GM21576 (cell line): Measurements from ENCODE around the gene MT1E.
A peak's percentile ranks its signal among the peaks of the same experiment; 100 is the strongest.
"Not testable (repeated sequence)": the region's sequence is repeated elsewhere in the genome, so short reads cannot be mapped to it uniquely, and the experiment has no call there.

Experiments
- ATAC-seq: cut with Tn5 transposase; IDR thresholded peaks from one replicate; pipeline ENCODE4 v1.9.1; 2021; ENCODE audit warnings: mild to moderate bottlenecking, moderate library complexity; ENCODE audit not compliant: unreplicated experiment

The MT1E gene

DNA sequence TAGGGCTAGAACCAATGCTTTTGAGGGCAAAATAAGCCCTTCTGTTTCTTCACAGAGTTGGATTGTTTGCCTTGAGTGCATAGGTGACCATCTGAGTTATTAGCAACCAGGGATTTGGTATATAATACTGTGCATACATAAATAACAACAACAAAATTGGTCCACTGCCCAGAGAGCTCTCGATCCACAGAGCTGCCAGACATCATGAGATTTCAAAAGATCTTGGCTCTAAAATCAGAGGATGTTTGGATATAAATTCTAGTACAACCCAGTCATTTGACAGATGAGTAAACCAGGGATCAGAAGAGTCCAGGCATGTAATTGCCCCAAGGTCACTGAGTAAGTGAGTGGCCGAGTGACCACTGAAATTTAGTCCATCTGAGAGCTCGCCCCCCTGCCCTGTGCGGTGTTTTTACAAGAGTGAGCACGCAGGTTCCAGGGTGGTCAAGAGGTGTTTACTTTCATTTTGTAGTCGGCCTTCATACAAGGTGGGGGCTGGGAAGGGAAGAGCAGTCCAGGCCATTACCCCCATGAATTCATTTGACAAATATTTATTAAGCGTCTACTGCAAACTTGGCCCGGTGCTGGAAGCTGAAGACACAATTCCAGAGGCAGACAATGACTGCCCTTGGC is 19.0 kb upstream of the MT1E start:
- no peak for ATAC-seq

DNA sequence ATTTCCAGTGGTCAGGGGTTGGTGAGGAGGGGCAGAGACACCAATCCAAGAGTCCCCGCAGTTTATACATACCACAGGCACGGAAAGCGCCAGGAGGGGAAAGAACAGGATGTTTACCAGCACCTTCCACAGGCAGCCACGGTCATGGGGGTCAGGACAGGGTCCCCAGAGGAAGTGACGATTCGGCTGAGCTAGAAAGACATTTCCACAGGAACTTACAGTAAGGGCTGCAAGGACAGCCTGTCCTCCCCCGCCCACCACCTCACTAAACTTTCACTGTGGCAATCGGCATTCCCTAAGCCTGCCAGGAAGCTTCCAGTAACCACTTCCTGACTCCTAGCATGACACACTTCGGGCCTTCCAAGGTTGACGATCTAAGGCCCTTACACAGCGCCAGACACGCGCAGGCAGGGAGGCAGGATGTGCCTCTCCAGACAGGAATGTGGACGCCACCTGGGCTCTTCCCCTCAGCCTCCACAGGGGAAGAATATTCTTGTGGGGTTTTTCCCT is 18.4 kb upstream of the MT1E start:
- ATAC-seq = no peak

DNA sequence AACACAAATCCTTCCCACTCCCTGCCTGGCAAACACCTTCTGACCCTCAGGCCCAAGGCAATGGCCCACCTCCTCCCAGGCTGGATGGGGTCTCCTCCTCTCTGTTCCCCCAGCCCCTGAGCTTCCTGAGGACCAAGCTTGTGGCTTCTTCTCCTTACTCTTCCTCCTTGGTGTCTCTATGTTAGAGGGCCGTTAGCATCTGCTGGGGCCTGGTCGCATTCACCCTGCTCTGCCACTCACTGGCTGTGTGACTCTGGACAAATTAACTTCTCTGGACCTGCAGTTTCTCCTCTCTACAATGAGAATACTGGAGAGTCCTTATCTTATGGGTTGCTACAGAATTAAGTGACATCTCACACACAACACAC is 17.9 kb upstream of the MT1E start:
- ATAC-seq = no peak

DNA sequence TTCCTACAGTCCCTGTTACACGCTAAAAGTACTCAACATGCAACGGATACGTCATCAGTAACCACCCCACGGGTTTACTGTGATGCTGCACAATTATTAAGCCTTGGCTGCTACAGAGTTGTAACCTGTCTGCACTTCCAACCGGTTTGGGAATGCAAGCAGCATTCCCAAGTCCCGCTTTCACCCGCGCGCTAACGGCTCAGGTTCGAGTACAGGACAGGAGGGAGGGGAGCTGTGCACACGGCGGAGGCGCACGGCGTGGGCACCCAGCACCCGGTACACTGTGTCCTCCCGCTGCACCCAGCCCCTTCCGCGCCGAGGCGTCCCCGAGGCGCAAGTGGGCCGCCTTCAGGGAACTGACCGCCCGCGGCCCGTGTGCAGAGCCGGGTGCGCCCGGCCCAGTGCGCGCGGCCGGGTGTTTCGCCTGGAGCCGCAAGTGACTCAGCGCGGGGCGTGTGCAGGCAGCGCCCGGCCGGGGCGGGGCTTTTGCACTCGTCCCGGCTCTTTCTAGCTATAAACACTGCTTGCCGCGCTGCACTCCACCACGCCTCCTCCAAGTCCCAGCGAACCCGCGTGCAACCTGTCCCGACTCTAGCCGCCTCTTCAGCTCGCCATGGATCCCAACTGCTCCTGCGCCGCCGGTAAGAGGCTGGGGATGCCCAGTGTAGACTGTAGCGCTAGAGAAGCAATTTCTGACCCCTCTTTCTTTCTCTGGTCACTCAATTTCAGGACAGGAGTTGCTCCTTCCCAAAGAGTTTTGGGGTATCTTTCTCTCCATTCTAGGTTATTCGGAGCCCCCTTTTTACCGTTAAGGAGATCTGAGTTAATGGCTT is 17.3 kb upstream of the MT1E start, which contains the start of gene MT2A:
Gene MT2A (plus strand): TSS at position 542 of the 833 bp plus-strand sequence. CDS start 72 bp downstream, at position 614.
- ATAC-seq = peak; percentile 77

DNA sequence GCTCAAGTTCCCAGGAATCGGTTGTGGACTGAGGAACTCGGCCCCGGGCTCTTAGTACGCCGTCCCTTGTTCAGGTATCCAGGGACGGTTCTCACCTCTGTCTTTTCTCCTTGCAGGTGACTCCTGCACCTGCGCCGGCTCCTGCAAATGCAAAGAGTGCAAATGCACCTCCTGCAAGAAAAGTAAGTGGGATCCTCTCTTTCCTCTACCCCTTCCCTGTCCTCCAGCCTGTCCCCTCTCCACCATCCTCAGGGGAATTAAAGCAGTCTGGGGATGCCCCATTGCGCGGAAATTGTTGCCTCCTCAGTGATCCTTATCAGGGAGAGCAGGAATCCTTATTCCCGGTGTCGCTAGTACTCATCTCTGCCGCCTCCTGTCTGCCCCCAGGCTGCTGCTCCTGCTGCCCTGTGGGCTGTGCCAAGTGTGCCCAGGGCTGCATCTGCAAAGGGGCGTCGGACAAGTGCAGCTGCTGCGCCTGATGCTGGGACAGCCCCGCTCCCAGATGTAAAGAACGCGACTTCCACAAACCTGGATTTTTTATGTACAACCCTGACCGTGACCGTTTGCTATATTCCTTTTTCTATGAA is 16.6 kb upstream of the MT1E start:
- ATAC-seq = no peak

DNA sequence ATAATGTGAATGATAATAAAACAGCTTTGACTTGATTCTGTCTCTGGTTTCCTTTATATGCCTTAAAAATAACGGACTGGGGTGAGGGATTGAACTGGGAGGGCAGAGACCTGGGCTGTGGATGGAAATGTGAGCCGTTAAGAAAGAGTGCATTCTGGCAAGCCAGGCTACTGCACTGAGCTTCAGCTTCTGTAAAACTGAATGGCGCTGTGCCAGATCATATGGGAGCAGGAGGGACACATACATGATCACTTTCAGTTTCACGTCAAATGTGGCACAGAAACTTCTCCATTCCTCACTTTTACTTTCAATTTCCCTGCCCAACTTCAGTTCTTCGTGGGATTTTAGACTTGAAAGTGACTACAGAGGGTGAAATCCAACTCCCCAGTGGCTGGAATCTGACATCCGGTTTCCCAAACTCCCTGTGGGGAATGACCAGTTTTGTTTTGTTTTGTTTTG is 16.1 kb upstream of the MT1E start:
- peak; percentile 48 for ATAC-seq

DNA sequence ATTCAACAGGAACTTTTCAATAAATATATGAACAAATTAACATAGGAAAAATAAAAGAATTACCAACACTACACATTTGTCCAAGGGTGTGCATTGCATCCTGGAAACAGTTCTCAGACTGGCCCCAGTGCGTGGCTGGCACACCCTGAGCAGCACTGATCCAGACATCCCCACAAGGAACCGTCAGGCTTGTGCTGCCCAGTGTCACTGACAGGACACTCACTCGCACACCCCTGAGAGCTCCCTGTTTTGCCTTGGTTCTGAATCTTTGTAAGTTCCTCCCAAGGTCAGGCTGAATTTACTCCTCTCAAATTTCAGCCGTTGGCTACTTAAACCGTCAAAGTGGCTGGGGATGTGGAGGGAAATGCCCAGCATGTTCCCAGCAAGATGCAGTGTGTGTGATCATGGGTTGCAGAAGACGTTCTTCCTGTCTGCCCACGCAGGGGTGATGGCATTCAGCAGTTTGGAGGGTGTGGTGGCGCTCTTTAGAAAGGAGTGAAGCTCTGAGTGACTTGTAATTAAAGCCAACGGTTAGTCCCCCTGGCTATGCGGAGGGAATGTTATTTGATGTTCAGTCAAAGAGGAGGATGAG is 15.5 kb upstream of the MT1E start:
- ATAC-seq = no peak

DNA sequence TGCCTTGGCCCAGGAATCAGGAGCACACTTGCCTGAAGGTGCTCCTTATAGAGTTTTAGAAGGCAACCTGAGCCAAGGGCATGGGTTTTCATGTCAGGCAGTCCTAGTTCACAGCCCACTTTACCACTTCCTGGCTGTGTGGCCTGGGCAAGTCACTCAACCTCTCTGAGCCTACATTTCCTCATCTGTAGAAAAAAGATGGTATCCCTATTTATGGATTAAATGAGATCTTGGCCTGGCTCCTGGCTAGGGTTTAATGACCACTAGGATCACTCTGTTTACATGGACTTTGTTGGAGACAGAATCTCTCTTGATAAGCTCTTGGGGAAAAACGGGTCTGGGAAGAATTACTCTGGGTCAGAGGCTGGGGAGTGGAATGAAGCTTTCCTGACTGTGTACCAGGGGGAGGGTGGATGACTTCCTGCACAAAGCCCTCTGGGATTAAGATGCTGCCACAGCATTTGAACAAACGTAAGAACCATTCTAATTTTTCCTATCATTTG is 14.9 kb upstream of the MT1E start:
- ATAC-seq = no peak

DNA sequence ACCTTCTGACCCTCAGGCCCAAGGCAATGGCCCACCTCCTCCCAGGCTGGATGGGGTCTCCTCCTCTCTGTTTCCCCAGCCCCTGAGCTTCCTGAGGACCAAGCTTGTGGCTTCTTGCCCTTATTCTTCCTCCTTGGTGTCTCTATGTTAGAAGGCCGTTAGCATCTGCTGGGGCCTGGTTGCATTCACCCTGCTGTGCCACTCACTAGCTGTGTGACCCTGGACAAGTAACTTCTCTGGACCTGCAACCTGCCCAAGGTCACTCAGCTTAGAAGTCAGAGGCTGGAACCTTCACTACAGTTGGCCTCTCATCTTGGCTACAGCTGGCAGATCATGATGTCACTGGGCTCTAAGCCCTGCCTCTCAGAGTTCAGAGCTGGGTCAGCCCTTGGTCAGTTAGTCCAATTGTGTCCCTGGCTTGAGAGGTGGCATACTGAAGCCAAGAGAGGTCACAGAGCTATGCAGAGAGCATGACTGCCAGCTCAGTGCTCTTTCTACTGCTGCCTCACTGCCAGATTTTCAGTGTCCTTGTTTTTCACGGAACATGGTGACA is 14.2 kb upstream of the MT1E start:
- no peak for ATAC-seq

DNA sequence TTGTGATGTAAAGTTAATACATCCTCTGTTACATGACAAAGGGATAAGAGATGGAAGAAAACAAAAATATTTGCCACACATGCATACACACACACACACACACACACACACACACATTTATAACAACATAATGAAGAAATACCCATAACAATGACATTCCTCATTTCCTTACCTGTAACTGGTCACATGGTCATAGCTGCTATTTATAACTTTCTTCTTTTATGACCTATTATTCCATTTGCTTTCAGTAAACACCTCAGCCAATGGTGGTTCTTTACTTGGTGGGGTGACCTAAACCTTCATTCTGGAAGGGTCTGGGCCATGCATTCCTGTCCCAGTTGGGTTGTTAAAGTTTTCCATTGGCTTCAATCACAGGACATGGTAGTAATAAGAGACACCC is 11.9 kb upstream of the MT1E start:
- no peak for ATAC-seq

DNA sequence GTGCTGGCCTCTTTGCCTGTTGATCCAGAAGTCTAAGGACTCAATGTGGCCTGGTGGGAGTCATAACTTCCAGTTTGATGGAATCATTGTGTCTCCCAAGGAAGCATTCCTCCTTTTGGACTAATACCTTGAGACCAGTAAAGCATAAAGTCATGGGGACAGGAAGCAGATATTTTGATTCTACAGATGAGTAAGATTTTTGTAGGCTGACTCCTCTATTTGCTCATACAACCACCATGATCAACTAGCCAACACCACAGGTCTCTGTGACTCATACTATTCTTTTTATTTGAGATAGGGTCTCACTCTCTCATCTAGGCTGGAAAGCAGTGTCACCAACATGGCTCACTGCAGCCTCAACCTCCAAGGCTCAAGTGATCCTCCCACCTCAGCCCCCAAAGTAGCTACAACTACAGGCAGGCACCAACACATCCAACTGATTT is 11.0 kb upstream of the MT1E start:
- ATAC-seq = no peak

DNA sequence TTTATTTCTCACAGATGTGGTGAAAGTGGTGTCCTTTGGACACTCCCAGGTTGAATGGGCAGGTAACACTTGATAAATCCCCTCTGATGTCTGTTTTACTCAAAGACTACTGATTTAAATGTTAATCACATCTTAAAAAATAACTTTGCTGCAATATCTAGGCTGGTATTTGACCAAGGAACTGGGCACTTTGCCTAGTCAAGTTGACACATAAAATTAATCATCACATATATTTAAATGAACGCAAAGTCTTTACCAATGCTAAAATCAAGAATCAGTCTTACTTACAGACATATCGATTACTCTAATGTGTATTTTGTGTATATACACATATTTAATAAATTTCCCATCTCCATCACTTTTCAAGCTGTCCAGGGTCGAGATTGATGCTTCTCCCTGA is 10.2 kb upstream of the MT1E start:
- ATAC-seq = no peak

DNA sequence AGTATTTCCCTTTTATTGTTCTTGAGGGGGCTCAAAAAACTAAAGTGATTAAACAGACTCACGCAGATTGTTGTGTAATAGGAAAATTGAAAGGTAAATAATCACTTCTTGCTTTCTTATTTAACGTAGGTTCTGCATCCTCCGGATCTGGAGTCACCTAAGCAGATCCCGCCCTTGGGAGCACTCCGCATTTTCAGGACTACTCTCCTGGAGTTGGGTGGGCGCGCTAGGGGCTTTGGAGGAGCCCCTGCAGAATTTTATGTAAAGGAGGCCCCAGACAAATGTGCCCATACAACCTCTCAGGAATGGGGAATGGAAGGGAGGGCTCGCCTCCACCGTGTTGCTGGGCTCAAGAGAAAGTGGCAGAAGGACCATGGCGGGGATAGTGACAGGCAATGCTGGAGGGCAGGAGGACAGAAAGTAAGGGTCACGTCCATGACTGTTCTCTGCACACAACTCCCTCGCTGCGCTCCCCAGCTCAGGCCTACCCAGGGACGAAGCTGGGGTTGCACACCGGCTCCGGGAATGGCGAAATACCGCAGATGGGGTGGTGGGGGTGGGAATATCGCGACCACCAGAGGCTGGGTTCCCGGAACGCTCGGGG is 8.9 kb upstream of the MT1E start:
- no peak for ATAC-seq

DNA sequence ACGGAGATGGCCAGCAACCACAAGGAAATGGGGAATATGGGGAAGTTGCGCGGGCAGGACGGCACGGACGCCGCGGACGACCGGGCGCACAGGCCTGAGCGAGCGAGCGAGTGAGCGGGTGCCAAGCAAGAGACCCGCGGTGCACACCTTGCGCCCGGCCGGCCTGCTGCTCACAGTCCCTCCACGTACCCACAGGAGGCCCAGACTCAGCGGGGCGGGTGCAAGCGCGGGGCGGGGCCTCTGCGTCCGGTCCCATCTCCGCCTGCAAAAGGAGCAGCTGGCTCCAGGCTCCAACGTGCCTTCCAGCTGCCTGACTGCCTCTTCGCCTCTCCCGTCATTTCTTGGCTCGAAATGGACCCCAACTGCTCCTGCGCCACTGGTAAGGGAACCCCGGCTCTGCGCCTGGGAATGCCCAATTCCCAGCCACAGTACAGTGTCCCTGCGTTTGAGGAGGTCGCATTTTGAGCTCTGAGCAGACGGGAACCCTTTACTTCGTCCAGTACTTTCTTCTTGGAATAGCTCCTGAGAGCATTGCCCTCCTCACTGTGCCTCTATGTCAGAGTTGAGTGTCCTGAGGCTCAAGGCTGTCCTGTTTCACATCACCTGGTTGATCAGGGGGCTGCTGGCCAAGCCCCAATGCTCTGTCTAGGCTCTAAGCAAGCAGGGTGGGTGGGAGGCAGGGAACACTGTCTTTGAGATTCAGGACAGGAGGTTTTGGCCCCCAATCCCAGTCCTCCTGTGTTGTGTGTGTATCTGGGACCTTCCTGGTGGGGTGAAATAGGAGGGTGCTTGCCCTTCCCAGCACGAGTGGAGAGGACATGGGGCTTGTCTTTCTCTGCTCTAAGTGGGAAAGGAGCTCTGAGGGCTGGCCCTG is 8.1 kb upstream of the MT1E start:
- no peak for ATAC-seq

DNA sequence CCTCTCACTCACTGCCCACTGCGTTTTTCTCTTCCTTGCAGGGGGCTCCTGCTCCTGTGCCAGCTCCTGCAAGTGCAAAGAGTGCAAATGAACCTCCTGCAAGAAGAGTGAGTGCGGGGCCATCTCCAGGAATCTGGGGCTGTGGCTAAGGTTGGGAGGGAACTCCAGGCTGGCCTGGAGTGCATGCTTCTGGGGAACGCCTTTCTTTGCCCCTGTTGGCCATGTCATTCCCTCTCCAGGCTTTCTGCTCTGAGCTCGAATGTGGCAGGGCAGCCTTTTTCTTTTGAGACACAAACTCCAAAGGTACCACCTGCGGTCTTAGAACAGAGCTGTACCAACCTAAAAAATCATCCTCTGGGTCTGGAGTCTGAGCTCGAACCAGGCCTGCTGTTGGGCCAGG is 7.4 kb upstream of the MT1E start:
- no peak for ATAC-seq

DNA sequence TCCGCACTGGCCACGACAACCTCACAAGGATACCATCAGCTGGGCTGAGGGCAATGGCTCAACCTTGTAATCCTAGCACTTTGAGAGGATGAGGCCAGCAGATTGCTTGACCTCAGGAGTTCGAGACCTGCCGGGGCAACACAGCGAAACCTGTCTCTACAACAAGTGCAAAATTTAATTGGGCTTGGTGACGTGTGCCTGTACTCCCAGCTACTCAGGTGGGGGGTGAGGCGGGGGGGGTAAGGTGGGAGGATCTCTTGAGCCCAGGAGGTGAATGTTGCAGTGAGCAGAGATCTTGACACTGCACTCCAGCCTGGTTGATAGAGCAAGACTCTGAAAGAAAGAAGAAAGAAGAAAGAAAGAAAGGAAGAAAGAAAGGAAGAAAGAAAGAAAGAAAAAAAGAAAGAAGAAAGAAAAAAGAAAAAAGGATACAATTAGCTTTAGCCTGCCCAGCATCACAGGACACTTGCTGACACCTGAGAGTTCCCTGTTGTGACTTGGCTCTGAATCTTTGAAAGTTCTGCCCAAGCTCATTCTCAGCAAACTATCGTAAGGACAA is 5.2 kb upstream of the MT1E start:
- ATAC-seq = no peak

DNA sequence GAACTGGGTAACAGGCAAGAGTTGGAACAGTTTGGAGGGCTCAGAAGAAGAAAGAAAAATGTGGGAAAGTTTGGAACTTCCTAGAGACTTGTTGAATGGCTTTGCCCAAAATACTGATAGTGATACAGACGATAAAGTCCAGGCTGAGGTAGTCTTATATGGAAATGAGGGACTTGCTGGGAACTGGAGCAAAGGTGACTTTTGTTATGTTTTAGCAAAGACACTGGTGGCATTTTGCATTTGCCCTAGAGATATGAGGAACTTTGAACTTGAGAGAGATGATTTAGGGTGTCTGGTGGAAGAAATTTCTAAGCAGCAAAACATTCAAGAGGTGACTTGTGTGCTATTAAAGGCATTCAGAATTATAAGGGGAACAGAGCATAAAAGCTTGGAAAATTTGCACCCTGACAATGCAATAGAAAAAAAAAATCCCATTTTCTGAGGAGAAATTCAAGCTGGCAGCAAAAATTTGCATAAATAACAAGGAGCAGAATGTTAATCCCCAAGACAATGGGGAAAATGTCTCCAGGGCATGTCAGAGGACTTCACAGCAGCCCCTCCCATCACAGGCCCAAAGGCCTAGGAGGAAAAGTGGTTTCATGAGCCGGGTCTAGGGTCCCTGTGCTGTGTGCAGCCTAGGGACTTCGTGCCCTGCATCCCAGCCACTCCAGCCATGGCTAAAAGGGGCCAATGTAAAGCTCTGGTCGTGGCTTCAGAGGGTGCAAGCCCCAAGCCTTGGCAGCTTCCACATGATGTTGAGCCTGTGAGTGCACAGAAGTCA is 3.7 kb upstream of the MT1E start:
- not testable (repeated sequence) for ATAC-seq

DNA sequence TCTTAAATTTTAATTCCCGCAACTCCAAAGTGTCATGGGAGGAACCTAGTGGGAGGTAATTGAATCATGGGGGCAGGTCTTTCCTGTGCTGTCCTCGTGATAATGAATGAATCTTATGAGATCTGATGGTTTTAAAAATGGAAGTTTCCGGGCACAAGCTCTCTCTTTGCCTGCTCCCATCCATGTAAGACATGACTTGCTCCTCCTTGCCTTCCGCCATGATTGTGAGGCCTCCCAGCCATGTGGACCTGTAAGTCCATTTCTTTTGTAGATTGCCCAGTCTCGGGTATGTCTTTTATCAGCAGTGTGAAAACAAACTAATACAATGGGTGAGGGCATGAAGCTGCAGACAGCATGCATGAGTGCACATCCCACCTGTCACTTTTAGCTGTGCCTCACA is 2.4 kb upstream of the MT1E start:
- ATAC-seq = not testable (repeated sequence)
